GM19328 (cell line): ENCODE results near the gene DACH1.

Experiments
- ATAC-seq: cut with Tn5 transposase; IDR thresholded peaks from one replicate; pipeline ENCODE4 v1.9.1; 2021; ENCODE audit warnings: mild to moderate bottlenecking, moderate library complexity; ENCODE audit not compliant: unreplicated experiment

The DACH1 gene

DNA sequence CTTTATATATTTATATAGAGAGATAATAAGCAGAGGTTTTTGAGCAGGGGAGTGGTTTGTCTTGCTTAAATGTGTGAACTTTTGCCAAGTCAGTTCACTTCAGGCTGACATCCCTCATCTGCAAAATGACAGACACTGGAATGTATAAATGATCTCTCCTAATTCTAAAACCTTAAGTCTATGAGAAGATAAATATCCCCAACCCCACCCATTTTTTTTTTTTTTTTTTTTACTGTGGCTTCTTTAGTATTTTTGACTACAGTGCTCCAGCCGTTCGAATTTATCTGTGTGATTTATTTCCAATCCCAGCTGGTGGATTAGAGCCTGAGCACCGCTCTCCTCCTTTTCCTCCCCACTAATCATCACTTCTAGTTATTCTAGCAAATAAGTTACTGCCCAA is 234.8 kb downstream of the DACH1 start:
- ATAC-seq = no peak

DNA sequence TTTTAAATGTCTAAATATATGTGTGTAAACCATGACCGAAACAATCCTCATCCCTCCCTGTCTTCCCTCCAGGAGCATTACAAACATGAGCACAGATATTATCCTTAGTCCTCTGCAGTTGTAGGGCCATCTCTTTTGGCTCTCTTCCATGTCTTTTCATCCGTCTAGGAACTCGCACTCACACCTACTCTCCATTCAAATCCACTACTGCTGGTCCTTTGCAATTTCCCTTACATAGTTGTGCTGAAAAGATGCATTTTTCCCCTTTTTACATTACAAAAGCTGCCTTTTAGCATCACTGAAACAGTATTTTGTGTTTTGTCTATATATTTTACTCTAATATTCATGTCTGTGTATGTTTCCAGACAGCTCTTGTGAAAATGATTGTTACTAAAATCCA is 237.8 kb downstream of the DACH1 start:
- no peak for ATAC-seq

DNA sequence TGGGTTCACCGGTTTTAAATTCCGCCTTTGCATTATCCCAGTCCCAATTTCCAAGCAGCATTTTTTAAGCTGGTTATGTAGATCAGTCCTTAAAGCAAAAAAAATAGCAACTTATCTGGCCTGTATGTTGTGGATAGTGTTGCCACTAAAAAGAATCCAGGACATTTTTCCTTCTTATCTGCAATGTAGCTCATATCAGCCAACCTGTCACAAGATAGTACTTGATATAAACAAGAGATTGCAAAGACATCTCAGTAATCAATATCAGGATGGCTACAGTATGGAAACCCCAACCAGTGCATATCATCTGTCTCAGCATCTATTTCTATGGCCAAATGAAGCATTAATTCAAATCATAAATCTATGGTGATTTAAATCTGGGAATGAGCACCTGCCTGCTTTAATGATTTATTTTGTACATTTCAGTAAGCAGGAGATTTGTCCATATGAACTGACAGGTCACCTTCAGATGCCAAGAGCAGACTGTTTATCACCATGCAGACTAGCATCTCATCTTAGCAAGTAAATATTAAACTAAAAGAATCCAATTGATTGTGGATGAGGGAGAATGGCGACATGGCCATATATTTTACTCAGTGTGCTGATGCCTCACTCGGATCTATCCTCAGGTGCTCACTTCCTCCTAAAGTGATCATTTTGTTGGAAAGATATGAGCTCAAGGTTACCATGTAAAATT is 240.4 kb downstream of the DACH1 start:
- ATAC-seq = no peak

DNA sequence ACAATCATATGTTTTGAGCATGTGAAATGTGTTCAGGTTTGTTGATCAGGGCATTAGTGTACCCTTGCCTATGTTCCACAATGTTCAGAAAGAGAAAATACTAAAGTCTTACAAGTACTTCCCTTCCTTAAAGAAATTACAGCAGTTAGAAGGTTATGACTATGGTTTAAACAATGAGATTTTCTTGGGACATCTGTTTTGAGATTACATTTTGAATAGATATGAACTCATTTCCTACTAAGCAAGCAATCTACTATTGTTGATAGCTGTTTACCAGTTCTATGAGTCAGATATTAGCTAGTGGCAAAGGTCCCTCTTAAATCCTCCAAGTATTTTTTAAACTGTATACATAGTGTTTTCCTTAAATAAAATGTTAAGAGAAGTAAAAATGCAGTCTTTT is 241.3 kb downstream of the DACH1 start:
- no peak for ATAC-seq

DNA sequence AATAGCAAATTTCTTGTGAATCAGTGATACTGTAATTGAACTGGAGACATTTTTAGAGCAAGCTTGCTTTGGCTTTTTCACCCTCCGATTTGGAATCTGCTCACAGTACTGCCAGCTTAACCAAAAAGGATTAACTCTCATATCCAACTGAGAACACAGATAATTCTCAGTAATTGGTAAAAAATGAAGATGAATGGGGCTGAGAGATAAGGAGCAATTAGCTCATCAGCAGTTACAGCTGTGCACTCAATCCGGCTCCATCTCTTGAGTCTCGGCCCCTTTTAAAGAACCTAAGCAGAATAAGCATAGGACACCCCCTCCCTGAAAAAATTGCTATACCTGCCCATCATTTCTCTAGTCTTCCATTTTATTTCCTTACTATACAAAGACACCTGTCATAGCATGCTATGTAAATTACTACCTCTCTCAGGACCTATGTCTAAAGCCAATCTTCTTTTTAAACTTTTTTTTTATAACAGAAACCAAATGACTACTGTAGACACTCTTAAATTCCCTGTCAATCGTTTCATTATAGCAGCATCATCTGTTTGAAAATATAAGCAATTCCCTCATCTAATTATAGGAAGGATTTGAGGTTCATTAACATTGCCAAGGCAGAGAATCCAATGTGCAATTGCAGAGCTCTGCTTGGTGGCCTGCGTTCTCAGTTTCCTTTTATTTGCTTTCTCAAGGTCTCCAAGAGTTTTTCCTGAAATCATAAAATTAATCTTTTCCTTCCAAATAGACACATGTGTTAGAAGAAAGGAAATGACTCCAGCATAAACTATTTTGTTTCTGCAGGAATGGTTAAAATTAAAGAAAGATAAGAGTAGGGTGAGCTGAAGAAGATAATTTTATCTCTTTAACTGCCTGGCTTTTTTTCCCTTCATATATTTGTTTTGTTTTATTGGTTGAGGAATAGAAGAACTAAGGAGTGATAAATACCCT is 242.1 kb downstream of the DACH1 start:
- no peak for ATAC-seq

DNA sequence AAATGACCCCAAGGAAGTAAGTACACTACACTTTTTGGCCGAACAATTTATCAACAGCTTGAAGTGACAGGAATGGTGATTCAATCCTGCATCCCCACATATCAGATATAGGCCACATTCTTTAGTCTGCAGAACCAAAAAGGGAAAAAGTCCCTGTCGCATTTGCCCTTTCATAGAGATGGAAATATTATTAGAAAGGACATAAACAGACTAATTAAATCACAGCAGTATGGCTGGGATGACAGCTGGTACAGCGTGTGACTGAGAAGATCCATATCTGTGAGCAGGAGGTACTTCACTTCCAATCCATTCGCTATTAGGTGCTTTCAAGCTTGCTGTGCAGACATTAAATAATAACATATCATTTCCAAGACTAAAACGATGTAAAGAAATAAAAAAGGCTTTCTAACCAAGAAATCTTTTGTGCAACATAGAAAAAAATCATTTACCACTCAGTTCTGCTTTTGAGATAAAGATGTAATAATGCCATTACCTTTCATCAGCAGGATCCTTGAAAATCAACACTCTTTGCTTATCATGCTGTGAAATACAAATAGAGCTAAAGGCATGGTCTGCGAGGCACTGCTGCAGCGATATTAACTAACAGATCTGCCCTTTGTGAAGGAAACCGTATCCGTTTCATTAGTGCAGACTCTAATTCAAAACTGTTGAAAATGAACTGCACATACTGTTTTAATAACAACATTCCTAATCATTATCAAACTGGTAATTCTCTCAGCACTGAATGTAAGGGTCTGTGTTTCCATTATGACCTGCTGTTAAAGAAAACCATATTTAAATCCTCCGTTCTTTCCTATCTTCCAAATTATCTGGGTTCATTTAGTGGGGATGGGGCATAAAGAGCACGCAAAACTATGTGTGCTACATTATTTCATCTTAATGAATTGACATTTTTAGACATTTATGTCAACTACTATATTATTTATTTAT is 245.6 kb downstream of the DACH1 start:
- no peak for ATAC-seq

DNA sequence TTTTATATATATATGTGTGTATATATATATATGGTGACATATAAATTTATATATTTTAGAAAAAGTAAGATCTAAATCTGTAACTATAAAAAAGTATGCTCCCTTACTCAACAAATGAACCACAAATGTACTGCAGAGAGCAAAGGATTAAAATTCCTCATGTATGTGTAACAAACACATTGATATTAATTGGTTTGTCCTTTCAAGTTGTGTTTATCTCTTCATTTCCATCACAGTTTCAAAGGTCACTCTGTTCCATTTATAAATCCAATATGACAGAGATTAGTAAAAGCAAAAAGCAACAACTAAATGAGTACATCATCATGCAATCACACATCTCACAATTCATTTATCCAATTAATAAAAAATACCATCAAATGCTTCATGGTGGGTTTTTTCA is 247.9 kb downstream of the DACH1 start:
- no peak for ATAC-seq

DNA sequence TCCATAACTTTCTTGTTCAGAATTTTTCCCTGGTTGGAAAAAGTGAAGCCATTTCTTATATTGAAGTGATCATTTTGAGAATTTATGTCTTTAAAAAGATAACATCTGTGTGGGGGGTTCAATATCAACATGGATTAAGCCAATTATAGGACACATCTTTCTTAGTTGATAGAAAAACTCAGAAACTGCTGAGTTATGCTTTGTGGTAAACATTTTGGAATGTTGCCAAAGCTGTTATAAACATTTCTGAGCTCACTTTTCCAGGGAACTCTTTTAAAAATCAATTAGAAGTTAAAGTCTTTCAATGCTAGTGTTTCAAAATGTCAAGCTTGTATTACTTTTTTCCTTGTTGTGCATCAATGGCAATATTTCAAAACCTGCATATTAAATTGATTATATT is 248.8 kb downstream of the DACH1 start:
- no peak for ATAC-seq

DNA sequence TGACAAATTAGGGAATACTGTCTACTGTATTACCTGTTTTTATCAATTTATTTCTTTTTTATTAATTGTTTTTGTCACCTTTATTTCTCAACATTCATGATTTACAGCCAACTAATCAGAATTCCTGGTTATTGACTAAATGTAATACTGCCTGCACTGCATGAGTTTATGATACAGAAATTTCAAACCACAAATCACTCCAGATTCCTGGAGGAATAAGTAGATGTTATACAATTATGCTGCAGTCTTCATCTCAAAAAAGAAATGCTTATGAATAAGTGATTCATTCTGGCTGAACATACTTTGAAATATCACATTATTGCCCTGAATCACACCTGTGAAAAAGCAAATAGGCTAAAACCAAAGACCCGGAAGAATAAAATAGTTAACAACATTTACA is 249.7 kb downstream of the DACH1 start:
- ATAC-seq = no peak

DNA sequence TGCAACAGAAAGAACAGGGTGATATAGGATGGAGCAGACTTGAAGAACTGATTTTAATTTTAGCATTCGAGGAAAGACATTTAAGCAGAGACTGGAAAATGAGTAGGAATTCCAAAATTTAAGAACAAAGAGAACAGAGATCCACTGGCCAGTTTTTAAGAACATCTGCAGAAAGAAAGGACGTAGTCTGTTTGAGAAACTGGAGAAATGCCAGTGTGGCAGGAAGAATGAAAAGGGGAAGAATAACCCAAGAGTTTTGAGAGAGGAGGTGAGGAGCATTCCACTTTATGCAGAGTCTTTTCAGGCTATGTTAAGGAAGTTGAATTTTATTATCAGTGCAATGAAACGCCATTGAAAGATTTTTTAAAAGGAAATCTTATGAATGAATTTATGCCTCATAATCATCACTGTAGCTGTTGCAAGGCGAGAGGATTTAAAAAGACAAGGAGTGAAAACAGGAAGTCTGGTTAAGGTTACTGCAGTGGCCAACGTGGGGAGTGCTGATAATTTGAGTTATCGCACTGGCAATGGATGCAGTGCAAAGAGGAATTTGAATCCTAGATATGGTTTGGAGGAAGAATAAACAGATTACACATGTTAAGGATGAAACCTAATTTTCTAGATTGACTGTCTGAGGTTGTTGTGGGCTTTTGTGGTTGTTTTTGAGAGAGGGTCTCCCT is 253.8 kb downstream of the DACH1 start:
- no peak for ATAC-seq

DNA sequence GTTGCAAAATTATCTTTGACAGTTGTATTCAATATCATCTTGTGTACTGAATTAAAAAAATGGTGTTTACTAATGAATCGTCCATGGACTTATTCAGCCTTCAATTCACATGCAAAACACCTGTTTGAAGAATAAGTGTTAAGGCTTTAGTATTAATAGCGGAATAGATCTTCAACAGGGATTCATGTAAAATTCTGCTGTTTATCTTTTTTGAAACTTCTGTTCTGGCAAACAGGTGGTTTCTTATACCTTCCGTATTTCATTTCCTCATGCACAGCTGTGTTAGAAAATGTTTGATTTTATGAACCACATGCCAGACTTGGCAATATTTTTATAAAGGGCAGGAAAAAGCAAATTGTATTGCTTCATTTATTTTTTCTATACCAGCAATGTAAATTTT is 255.7 kb downstream of the DACH1 start:
- no peak for ATAC-seq

DNA sequence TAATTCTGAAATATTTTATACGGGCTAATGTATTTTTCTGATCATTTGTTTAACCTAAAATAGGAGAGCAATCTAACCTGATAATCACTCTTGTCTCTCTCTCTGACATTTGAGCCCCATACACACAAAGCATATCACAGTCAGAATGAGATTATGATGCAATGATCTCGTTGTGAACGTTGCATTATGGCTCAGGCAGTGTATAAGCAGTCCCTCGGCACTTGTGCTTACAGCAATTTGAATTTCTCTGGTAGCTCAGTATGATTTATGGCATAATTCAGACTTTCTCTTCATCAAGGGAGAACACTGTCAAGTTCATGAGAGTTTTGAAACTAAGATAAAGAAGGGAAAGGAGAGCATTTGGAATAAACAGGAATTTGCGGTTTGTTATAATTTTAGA is 256.1 kb downstream of the DACH1 start:
- ATAC-seq = no peak

DNA sequence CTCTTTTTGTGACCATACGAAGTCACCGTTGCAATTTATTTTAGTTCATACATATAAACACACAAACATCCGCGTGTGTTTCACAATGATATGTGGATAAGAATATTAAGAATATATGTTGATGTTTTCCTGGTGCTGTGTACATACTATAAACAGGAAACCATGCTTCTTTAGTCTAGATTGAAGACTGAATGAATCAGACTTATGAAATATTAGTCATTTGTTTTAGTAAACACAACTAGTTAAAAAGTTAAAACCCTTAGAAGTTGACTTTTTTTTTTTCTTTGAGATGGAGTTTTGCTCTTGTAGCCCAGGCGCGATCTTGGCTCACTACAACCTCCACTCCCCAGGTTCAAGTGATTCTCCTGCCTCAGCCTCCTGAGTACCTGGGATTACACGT is 257.7 kb downstream of the DACH1 start:
- ATAC-seq = no peak

DNA sequence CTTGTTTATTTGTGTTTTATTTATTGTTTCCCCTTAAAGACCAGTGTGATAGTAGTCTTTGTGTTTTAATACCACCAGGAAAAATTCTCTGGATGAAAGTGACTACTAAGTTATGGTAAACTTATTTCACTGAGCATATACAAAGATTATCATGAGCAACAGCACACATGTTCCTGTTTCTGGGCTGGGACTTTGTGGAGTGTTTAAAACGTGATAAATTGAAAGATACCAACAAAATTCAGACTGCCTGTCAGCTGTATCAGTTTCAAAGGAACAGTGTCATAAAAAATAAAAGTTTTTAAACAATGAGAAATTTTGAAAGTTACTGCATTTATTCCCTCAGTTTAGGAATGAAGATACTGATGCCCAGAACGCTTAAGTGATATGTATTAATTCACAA is 259.4 kb downstream of the DACH1 start:
- no peak for ATAC-seq

DNA sequence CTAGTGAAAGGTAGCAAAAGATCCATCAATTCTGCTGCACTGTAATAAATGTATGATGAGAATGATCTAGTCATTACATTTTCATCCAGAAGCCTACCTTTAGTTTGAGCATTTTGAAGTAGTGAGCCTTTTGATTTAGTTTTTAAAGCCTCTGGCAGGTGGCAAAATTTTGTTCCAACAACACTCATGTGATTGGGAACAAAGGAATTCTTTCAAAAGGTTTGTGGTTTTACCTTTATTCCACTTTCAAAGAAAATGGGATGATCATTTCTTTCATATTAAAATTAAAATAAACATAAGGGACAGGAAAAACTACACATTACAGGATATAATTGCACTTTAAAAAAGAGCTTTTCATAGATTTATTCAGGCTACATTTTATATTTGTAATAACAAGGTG is 260.2 kb downstream of the DACH1 start:
- ATAC-seq = no peak

DNA sequence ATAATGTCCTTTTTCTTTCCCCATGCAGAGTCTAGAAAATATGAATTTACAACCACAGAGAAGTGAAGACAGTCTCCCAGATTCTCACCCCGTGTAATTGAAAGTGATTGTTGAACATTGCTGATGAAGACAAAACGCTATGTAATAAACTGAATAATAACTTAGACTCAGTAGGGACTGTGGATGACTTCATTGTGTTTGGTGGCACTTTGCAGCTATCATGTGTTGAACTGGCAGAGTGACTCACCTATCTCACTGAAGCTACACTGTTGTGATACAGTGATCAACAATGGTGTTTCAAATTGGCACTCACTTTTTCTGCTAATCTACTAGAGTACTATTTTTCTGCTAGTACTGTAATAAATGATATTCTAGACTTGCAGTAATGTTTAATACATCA is 261.3 kb downstream of the DACH1 start:
- ATAC-seq = no peak

DNA sequence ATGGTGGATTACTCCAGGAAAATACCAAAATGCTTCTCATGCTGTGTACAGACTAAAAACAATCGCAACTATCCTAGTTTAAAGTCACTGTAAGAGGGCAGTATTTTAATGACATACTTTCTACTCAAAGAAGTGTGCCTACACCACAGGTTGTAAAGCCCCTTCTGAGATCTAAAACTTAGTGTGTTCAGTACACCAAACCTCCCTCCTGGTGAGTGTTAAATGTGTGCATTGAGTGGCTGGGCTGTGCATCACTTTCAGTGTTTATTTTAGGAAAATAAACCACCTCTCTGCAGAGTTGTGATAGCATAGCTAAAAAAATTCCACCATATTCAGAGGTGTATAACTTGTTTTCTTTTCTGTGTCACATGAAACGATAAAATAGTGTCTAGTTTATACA is 263.7 kb downstream of the DACH1 start:
- no peak for ATAC-seq

DNA sequence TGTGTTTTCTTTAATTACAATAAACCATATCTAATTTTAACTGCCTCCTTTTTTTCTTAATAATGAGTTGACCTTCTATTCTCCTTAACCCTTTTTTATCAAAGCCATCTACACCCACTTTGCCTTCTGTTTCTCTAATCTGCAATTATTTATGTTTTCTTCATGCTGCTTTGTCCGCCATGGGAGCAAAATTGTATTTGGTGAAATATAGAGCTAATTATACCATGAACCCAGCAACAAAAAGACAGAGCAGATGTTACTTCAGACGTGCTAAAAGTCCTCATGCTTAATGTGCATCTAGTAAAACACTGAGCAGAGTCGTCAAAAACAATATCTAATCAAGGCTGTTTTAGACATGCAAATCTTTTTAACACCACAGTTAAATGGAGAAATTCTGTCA is 264.7 kb downstream of the DACH1 start:
- no peak for ATAC-seq

DNA sequence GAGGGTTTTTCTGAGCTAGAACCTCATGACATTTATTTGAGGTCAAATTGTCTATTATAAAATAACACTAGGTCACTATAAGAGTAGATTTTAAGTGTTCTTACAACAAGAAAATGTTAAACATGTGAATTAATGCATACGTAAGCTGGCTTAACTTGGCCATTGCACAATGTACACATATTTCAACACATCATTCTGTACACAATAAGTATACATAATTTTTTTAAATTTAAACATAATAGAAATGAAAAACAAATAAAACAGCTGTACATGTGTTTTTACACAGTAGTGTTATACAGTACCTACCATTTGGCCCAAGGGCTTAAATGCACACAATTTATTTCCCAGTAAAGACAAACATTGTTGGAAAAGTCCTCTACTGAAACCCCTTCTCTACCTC is 269.9 kb downstream of the DACH1 start:
- ATAC-seq = no peak

DNA sequence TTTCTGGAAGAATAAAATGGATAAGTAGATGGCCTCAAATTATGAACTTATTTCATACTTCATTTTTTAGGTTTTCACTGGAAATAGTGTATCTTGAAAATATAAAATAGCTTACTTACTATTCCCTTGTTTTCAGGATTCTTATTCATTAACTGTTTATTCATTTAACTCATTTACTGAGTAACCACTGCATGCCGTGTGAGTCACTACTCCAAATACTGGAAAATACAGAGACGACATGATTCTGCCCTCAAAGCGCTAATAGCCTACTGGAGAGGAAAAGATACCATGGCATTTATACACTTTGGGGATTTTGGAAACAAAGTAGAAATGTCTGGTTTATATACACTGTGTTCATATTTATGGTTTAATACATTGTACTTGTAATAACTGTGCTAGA is 270.9 kb downstream of the DACH1 start:
- no peak for ATAC-seq

DNA sequence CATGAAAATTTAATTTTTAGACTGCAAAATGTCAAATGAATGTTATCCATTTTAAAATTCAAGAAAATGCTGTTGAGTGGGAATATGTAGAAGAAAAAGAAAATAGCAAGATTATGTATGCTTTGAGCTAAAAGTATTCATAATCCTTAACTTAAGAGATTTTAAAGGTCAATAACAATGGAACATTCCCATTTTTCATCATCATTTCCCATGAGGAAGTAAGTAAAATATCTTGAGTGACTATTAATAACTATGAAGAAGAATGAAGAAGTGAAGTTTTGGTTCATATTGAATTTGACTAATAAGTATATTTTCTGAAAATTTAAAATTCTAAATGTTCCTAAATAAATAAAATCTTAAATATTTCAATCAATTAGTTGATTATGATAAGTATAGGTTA is 273.4 kb downstream of the DACH1 start:
- no peak for ATAC-seq
